HG03064 (cell line): Measurements from ENCODE around the gene MIOX.
"Not testable (repeated sequence)": the region's sequence is repeated elsewhere in the genome, so short reads cannot be mapped to it uniquely, and the experiment has no call there.

Experiments
- ATAC-seq: cut with Tn5 transposase; IDR thresholded peaks from one replicate; pipeline ENCODE4 v1.9.1; 2021; ENCODE audit warnings: low read depth; ENCODE audit not compliant: unreplicated experiment

MIOX gene

DNA sequence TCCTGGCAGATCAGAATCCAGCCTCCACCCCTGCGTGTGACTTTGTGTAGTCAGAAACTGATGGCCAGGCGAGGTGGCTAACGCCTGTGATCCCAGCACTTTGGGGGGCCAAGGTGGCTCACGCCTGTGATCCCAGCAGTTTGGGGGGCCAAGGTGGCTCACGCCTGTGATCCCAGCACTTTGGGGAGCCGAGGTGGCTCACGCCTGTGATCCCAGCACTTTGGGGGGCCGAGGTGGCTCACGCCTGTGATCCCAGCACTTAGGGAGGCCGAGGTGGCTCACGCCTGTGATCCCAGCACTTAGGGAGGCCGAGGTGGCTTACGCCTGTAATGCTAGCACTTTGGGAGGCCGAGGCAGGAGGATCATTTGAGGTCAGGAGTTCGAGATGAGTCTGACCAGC lies 26.5 kb downstream of the MIOX start:
- ATAC-seq, result no peak

DNA sequence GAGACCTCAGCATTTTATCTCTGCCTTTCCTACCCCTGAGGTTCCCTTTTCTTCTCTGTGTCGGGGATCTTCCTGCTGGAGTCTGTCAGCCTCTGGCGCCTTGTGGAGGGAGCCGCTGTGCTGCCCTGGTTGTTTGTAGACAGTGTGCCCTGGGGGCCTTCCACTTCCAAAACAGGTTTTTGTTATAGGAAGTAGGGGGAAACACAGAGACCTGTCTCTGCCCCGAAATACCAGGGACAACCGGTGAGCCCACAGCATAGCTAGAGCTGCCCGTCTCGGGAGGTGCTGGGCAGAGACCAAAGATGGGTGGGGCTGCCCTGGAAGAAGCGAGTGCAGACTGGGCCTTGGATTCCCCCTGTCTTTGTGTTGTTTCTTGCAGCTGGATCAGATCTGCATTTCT lies 29.4 kb downstream of the MIOX start:
- ATAC-seq, result no peak

- ATAC-seq, result no peak
Observed at GRCh38 chr22:50516891-50517290, 30.2 kb downstream of the MIOX start.

GRCh38 chr22:50517495-50518260 lies 31.0 kb downstream of the MIOX start:
- ATAC-seq, result no peak

DNA sequence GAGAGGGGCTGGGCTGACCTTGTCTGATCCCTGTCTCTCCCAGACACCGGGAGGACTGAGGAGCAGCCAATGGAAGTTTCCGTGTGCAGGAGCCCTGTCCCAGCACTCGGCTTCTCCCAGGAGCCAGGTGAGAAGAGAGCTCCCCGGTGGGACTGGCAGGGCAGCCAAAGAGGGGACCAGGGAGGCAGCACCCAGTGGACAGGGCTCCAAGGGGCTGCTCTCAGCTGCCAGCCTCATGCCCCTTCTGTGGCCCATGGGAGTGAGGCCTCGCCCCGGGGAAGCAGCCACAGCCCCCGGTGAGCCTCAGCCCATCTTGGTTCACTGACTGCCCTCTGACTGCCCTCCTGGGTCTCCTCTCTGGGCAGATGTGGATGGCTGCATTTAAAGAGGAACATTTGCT lies 31.9 kb downstream of the MIOX start:
- ATAC-seq, result no peak

- no peak for ATAC-seq
Observed at GRCh38 chr22:50519151-50519550, 32.5 kb downstream of the MIOX start.

DNA sequence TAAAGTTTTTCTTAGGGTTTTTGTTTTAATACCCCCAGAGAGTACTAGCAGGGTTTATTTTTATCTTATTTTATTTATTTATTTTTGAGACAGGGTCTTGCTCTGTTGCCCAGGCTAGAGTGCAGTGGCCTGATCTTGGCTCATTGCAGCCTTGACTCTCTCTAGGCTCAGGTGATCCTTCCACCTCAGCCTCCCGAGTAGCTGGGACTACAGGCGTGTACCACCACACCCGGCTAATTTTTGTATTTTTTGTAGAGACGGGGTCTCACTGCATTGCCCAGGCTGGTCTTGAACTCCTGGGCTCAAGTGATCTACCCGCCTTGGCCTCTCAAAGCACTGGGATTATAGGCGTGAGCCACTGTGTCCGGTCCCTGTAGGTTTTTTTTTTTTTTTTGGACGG lies 33.5 kb downstream of the MIOX start:
- not testable (repeated sequence) for ATAC-seq

DNA sequence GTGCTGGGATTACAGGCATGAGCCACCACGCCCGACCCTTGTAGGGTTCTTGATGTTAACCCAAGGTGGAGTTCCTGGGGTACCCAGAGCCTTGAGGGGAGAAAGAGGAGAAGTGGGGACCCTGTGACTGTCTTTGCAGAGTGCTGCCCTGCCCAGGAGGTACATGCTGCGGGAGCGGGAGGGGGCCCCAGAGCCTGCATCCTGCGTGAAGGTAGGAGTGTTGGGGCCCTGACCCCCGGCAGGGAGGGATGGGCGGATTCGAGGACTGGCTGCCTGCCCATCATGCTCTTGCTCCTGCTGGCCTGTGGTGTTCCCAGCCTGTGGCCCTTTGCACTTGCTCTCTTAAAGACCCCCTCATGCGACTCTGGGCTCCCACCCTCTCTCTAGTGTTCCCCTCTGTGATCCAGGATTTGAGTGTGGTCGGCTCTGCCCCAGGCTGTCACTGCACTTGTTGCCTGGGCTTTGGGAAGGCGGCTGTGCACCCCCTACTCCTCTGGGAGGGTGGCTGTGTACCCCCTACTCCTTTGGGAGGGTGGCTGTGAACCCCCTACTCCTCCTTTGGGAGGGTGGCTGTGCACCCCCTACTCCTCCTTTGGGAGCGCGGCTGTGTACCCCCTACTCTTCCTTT lies 34.3 kb downstream of the MIOX start:
- ATAC-seq, result no peak

- no peak for ATAC-seq
Observed at GRCh38 chr22:50521710-50522109, 35.1 kb downstream of the MIOX start.

GRCh38 chr22:50522208-50522805 lies 35.6 kb downstream of the MIOX start:
- no peak for ATAC-seq

DNA sequence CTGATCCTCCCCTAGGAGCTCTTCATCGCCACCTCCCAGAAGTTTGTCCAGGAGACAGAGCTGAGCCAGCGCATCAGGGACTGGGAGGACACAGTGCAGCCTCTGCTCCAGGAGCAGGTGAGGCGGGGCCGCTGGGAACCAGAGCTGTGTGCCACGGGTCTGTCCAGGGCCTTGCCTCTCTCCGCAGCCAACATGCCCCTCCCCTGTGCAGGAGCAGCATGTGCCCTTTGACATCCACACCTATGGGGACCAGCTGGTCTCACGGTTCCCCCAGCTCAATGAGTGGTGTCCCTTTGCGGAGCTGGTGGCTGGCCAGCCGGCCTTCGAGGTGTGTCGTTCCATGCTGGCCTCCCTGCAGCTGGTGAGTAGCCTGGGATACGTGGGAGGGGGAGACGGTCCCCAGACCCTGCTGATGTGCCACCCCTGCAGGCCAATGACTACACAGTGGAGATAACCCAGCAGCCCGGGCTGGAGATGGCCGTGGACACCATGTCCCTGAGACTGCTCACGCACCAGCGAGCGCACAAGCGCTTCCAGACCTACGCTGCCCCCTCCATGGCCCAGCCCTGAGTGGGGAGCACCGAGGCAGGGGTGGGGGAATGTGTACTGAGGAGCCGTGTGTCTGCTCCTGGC lies 36.3 kb downstream of the MIOX start:
- no peak for ATAC-seq

- ATAC-seq, result no peak
Observed at GRCh38 chr22:50523458-50523805, 36.8 kb downstream of the MIOX start.

DNA sequence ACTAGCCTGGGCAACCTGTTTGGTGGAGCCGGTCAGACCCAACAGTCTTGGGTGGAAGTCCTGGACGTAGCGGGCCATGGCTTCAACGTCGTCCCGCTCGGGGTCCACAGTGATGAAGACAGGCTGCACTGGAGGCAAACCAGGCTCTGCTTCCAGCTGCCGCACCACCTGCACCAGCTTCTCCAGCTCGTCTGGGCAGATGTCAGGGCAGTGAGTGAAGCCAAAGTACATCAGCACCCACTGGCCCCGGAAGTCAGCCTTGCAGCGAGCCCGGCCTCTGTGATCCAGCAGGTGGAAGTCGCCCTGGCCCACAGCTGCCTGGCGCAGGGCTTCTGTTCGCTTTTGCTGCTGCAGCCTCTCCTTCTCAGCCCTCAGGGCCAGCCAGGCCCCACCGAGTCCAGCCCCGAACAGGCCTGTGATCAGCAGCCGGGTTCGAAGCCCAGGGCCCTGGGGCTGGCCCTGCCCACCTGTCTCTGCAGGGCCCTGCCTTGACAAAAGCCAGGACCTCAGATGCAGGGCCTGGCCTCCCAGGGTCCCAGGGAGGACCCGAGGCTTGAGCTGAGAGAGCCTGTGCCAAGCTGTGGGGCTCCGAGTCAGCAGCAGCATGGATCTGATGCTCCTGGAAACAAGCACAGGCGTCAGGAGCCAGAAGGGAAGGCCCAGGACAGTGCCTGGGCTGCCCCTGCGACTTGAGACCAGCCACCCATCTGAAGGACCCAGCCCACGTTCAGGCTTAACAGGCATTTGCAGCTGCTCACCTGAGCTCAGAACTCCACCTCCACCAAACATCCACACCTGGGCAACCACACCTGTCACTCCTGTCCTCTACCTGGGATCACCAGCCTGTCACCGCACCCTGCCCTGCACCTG lies 37.4 kb downstream of the MIOX start:
- ATAC-seq, result no peak

GRCh38 chr22:50524676-50525103 lies 38.0 kb downstream of the MIOX start:
- no peak for ATAC-seq

DNA sequence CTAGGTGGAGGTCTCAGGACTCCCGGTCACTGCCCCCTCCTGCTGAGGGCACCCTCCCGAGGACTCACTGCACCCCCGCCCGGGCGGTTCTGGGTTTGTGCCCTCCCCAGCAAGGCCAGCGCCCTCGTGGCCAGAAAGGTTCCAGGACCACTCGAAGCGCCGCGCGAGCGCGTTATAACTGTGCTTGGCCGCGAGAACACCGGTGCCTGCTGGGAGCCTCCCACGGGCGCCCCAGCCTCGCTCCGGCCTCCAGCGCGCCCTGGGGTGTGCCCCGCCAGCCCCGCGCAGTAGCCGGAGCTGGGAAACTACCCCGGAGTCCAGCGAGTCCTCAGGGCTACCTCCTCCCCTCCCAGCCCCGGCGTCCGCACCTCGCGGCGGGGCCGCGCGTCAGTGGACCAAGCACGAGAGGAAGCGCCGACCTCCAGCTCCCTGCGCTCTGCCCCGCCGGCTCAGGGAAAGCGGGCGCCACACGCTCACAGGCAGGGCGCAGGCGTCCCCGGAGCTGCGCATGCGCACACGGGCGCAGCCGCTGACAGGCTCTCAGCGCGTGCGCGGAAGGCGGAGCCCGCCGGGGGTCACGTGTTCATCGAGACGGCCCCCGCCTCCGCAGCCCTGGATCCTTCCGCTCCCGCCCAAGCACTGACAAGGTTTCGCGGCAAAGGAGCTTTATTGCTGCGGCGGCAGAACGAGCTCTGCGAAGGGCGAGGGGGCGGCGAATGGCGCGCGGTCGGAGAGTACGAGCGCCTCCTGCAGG lies 38.6 kb downstream of the MIOX start, which contains the start of gene SCO2:
Gene SCO2, minus strand, starts transcription at position 495 of the 754 bp plus-strand sequence. CDS start 1,187 bp downstream, outside the sequence.
- ATAC-seq, result peak; percentile 39

DNA sequence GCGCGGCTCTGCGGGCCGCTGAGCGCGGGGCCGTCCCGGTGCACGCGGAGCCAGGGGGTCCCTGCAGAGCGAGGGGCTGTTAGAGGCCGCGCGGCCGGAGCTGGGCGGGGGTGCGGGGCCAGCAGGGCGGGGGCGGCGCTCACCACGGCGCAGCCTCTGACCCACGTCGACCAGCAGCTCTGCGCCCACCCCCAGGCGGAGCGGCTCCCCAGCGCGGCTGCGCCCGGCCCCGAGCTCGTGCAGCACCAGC lies 39.1 kb downstream of the MIOX start:
- peak; percentile 22 for ATAC-seq

- peak; percentile 22 for ATAC-seq
Observed at GRCh38 chr22:50526108-50526833, 39.6 kb downstream of the MIOX start.

GRCh38 chr22:50526834-50527801 lies 40.5 kb downstream of the MIOX start:
- ATAC-seq, result no peak
